Hepatocyte (in vitro differentiated cells): ENCODE data around the gene STEAP3. TPM values are rescaled to one million over a fixed set of nuclear protein-coding genes. Genes with fewer than 3 reads are reported as not detected.

Experiments
- DNase-seq: peaks from one replicate; pipeline ENCODE4 v3.0.0-alpha.2; 2016; ENCODE audit warnings: low spot score
- H2AFZ ChIP-seq: fragments of 200-600 bp; sonication (generic); 2 replicates; pipeline ENCODE4 v1.6.0; 2016; ENCODE audit warnings: antibody characterized with exemption, mild to moderate bottlenecking
- H3K27ac ChIP-seq: fragments of 200-600 bp; sonication (generic); 2 replicates; pipeline ENCODE4 v1.5.1; 2016; ENCODE audit warnings: mild to moderate bottlenecking
- H3K27me3 ChIP-seq: fragments of 200-600 bp; sonication (generic); 2 replicates; pipeline ENCODE4 v1.6.1; 2016
- H3K36me3 ChIP-seq: fragments of 200-600 bp; sonication (generic); replicated peaks from 2 replicates; pipeline ENCODE4 v1.5.1; 2016; ENCODE audit warnings: low read depth; ENCODE audit not compliant: insufficient read depth
- H3K4me1 ChIP-seq: fragments of 200-600 bp; sonication (generic); 2 replicates; pipeline ENCODE4 v1.5.1; 2016; ENCODE audit warnings: mild to moderate bottlenecking, moderate library complexity; ENCODE audit not compliant: insufficient read depth
- H3K4me2 ChIP-seq: fragments of 200-600 bp; sonication (generic); 2 replicates; pipeline ENCODE4 v1.6.0; 2016
- H3K4me3 ChIP-seq: fragments of 200-600 bp; sonication (generic); 2 replicates; pipeline ENCODE4 v1.5.1; 2016; ENCODE audit warnings: mild to moderate bottlenecking
- H3K79me2 ChIP-seq: fragments of 200-600 bp; sonication (generic); 2 replicates; pipeline ENCODE4 v1.6.0; 2017; ENCODE audit warnings: mild to moderate bottlenecking
- H3K9me2 ChIP-seq: fragments of 200-600 bp; sonication (generic); replicated peaks from 2 replicates; pipeline ENCODE4 v1.6.0; 2017; ENCODE audit warnings: mild to moderate bottlenecking; ENCODE audit not compliant: insufficient read depth
- H3K9me3 ChIP-seq: fragments of 200-600 bp; sonication (generic); 2 replicates; pipeline ENCODE4 v1.5.1; 2016; ENCODE audit warnings: low read depth, mild to moderate bottlenecking
- H4K20me1 ChIP-seq: fragments of 200-600 bp; sonication (generic); 2 replicates; pipeline ENCODE4 v1.6.0; 2016; ENCODE audit warnings: mild to moderate bottlenecking; ENCODE audit not compliant: insufficient read depth, poor library complexity, severe bottlenecking
- EZH2 ChIP-seq: fragments of 200-600 bp; sonication (generic); IDR thresholded peaks from 2 replicates; pipeline ENCODE4 v1.6.1; 2016; ENCODE audit warnings: antibody characterized with exemption, mild to moderate bottlenecking, borderline replicate concordance
- EZH2phosphoT487 ChIP-seq: fragments of 200-600 bp; sonication (generic); IDR thresholded peaks from one replicate; pipeline ENCODE4 v1.6.1; 2018; ENCODE audit warnings: antibody characterized with exemption, mild to moderate bottlenecking, low read depth, moderate library complexity; ENCODE audit not compliant: unreplicated experiment, severe bottlenecking
- WGBS: methylation state at CpG from one replicate; pipeline ENCODE4 v1.1.6; 2016; ENCODE audit warnings: low lambda C conversion rate; ENCODE audit errors: missing lambda C conversion rate; 5-methylcytosine and 5-hydroxymethylcytosine counted together
- polyA plus RNA-seq: library from polyadenylated mRNA; unstranded; fragments of >200 nt; fragmentation: Nextera tagmentation; extraction: Ambion mirVana; gene quantifications from 2 replicates; pipeline ENCODE4 v1.2.1, GENCODE V29; 2016
- total RNA-seq: library from RNA; depleted of rRNA; stranded (reverse); fragments of >200 nt; gene quantifications from 2 replicates; pipeline ENCODE4 v1.2.3, GENCODE V29; 2014
- TF ChIP-seq, protein P1 (sequence below): fragments of 200-600 bp; sonication (generic); IDR thresholded peaks from 2 replicates; pipeline ENCODE4 v1.5.1; 2016; ENCODE audit warnings: antibody characterized with exemption, mild to moderate bottlenecking; ENCODE audit not compliant: poor library complexity

The STEAP3 gene
- total and polyA plus RNA-seq, 2 experiments from 2014 or later, result 11.2 to 12.0 TPM

DNA sequence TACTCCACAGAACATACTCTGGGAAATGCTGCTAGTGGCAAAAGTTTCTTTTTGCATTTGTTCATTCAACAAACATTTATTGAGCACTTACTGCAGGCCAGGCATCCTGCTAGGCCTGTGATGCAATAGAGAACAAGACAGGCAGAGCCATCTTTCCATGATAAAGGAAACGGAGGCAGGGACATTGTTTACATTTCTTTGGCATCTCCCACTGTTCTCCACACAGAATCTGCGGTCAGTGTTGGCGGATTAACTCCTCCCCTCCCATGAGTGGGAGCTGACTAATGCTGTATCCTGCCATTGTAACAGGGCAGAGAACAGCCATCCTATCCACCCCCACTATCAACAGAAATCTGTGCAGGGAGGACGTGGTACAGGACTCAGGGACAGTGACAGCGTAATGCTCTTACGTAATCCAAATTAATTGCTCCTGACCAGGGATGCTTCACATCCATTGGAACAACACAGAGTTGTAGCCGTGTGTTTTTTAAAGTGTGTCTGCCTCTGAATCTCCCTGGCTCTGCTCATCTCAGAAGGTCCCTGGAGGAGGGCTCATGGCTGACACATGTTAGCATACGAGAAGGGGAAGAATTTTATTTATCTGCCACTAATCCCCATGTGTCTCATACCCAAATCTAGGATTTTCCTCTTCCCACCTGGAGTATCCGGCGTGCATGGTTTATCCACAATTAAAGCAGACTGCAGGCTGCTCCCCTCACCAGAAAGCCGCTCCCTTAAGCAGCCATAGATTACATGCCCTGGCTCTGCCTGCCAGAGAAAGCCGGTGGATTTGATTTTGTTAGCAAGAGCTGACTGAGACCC lies 32.3 kb downstream of the STEAP3 start:
- peak; percentile 43 for DNase-seq
- H2AFZ ChIP-seq, result no peak overlapping the region
- no peaks in the 10 kb centered on the region for H3K9me2 ChIP-seq
- H3K27me3 ChIP-seq, result no peaks in the 10 kb centered on the region
- no peaks in the 10 kb centered on the region for H3K9me3 ChIP-seq
- H3K27ac ChIP-seq, result peak overlapping the region; percentile 32
- TF ChIP-seq EZH2, result no peak
- TF ChIP-seq, protein P1, sequence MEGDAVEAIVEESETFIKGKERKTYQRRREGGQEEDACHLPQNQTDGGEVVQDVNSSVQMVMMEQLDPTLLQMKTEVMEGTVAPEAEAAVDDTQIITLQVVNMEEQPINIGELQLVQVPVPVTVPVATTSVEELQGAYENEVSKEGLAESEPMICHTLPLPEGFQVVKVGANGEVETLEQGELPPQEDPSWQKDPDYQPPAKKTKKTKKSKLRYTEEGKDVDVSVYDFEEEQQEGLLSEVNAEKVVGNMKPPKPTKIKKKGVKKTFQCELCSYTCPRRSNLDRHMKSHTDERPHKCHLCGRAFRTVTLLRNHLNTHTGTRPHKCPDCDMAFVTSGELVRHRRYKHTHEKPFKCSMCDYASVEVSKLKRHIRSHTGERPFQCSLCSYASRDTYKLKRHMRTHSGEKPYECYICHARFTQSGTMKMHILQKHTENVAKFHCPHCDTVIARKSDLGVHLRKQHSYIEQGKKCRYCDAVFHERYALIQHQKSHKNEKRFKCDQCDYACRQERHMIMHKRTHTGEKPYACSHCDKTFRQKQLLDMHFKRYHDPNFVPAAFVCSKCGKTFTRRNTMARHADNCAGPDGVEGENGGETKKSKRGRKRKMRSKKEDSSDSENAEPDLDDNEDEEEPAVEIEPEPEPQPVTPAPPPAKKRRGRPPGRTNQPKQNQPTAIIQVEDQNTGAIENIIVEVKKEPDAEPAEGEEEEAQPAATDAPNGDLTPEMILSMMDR, result no peak
- TF ChIP-seq EZH2phosphoT487, result no peak
- H3K4me1 ChIP-seq, result peaks cover 17% of the 10 kb centered on the region
- H4K20me1 ChIP-seq, result no peaks in the 10 kb centered on the region
- no peak overlapping the region for H3K4me3 ChIP-seq
- no peaks in the 10 kb centered on the region for H3K36me3 ChIP-seq
- H3K79me2 ChIP-seq, result no peaks in the 10 kb centered on the region
- no peak overlapping the region for H3K4me2 ChIP-seq
- WGBS, result 43% methylated on average over 12 of the region's 12 CpGs

DNA sequence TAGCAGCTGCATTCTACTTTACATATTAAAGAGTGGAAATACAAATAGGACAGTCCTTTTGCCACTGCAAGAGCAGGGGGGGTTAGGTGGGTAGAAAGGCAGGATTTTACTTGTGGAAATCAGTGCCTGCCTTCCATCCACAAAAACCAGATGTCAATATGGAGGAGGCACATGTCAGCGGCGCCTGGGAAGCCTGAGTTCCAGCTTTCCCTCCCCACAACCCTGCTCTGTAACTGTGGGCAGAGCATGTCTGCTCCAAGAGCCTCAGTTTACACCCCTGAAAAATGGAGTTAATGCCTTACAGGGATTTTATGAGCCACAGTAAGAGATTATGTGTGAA lies 32.9 kb downstream of the STEAP3 start:
- Histone ChIP-seq H3K79me2 (no peaks in the 10 kb centered on the region), H3K27ac (no peak overlapping the region), H2AFZ (no peak overlapping the region), H3K36me3 (no peaks in the 10 kb centered on the region), H4K20me1 (no peaks in the 10 kb centered on the region), H3K4me2 (no peak overlapping the region), H3K9me3 (no peaks in the 10 kb centered on the region), H3K9me2 (no peaks in the 10 kb centered on the region), H3K4me3 (no peak overlapping the region), H3K27me3 (no peaks in the 10 kb centered on the region), H3K4me1 (peaks cover 18% of the 10 kb centered on the region)
- no peak for TF ChIP-seq EZH2phosphoT487
- TF ChIP-seq EZH2, result no peak
- TF ChIP-seq, protein P1, result no peak
- 68% methylated on average over 2 of the region's 2 CpGs for WGBS
- DNase-seq, result no peak

DNA sequence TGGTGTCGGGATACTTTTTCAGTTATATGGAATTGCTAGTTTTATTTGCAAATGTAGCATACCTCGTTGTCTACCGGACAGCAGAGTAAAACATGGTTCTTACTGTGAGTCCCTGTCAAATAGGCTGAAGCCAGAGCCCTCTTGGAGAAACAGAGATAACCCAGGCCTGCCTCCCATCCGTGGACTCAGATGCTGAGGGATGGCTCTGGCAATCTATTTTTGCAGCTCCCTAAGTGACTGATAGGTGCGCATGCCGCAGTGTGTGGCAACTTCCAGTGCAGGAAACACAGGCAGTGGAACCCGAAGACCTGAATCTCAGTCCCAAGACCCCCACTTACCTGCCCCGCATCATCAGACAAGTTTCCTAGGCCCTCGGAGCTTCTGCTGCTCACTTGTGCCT lies 33.6 kb downstream of the STEAP3 start:
- Histone ChIP-seq H3K4me3 (no peak overlapping the region), H3K27me3 (no peaks in the 10 kb centered on the region), H3K4me1 (peaks cover 18% of the 10 kb centered on the region), H3K79me2 (no peaks in the 10 kb centered on the region), H3K27ac (no peak overlapping the region), H3K4me2 (no peak overlapping the region), H4K20me1 (no peaks in the 10 kb centered on the region), H3K9me2 (no peaks in the 10 kb centered on the region), H3K36me3 (no peaks in the 10 kb centered on the region), H2AFZ (no peak overlapping the region), H3K9me3 (no peaks in the 10 kb centered on the region)
- TF ChIP-seq EZH2phosphoT487, result no peak
- TF ChIP-seq, protein P1, result no peak
- no peak for TF ChIP-seq EZH2
- no peak for DNase-seq
- WGBS, result 80% methylated on average over 9 of the region's 9 CpGs
